GM12801 (cell line): ENCODE results near the gene GAN.

Experiments
- CTCF ChIP-seq: IDR thresholded peaks from one replicate; pipeline ENCODE4 v1.5.1; 2011; ENCODE audit warnings: control low read depth; ENCODE audit not compliant: insufficient read length; ENCODE audit errors: extremely low read depth

GAN gene

GRCh38 chr16:81333356-81333755 is 18.6 kb downstream of the GAN start:
- no peak for TF ChIP-seq CTCF

GRCh38 chr16:81335669-81336068 is 20.9 kb downstream of the GAN start:
- TF ChIP-seq CTCF: no peak

GRCh38 chr16:81337097-81337496 is 22.3 kb downstream of the GAN start:
- TF ChIP-seq CTCF: no peak

GRCh38 chr16:81347425-81347824 is 32.7 kb downstream of the GAN start:
- no peak for TF ChIP-seq CTCF

GRCh38 chr16:81349608-81350305 is 35.0 kb downstream of the GAN start:
- TF ChIP-seq CTCF: no peak

GRCh38 chr16:81350306-81350615 is 35.5 kb downstream of the GAN start:
- no peak for TF ChIP-seq CTCF

GRCh38 chr16:81353895-81354294 is 39.1 kb downstream of the GAN start:
- TF ChIP-seq CTCF: no peak

GRCh38 chr16:81357711-81358260 is 43.0 kb downstream of the GAN start:
- no peak for TF ChIP-seq CTCF
